GM12878 (cell line): ENCODE measurements around the gene MAPRE2. TPM values are rescaled to one million over a fixed set of nuclear protein-coding genes. Genes with fewer than 3 reads are reported as not detected.

Experiments
- ATAC-seq: fragments of 200-7000 bp; cut with Tn5 transposase; 3 replicates; pipeline ENCODE4 v1.9.1; 2020; ENCODE audit warnings: mild to moderate bottlenecking, moderate library complexity
- BruUV-seq: library from RNA; stranded (reverse); fragments of 400-500 nt; replicated peaks from 2 replicates; lab custom pipeline; 2021; lab: Mats Ljungman, UMichigan
- CTCF ChIA-PET: fragments of 300-600 bp; sonication (Branson Sonifier 250); formaldehyde crosslinking; extraction: SDS; loops from one replicate; lab custom pipeline; 2021; ENCODE audit warnings: inconsistent platforms; lab: Yijun Ruan, JAX
- POLR2A ChIA-PET: fragments of 350-600 bp; formaldehyde crosslinking; extraction: SDS; loops from one replicate; lab custom pipeline; 2021; ENCODE audit warnings: inconsistent platforms; lab: Charles Lee
- RAD21 ChIA-PET: fragments of 300-600 bp; sonication (Branson Sonifier 250); formaldehyde crosslinking; loops from one replicate; lab custom pipeline; 2023; ENCODE audit warnings: antibody characterized with exemption; ENCODE audit not compliant: unreplicated experiment; lab: Charles Lee
- SMC1A ChIA-PET: fragments of 300-600 bp; sonication (Branson Sonifier 250); formaldehyde crosslinking; loops from one replicate; lab custom pipeline; 2023; ENCODE audit not compliant: unreplicated experiment, uncharacterized antibody; lab: Charles Lee
- DNase-seq: peaks from one replicate; pipeline ENCODE4 v3.0.0-alpha.2; 2011; ENCODE audit warnings: low read depth, low spot score
- FAIRE-seq: peaks from 3 replicates; lab custom pipeline; 2011; peaks lifted over from hg19 to GRCh38; lab: Jason Lieb, UNC
- H2AFZ ChIP-seq: 2 replicates; pipeline ENCODE4 v1.6.0; 2011; ENCODE audit warnings: low read depth, low read length, control low read depth; ENCODE audit not compliant: control insufficient read depth
- H3K27ac ChIP-seq: 2 replicates; pipeline ENCODE4 v1.5.1; 2011; ENCODE audit warnings: control low read depth; ENCODE audit not compliant: control insufficient read depth, insufficient read depth
- H3K27me3 ChIP-seq, 2 experiments: replicated peaks in 1 of 2; 2 replicates each; pipeline versions ENCODE4 v1.6.0 to v1.6.1; 2011; ENCODE audit warnings: low read length in 1 of 2; ENCODE audit not compliant: control insufficient read depth in 2 of 2, insufficient read depth in 2 of 2
- H3K36me3 ChIP-seq, 2 experiments: 2 replicates each; pipeline ENCODE4 v1.5.1; 2011; ENCODE audit warnings: low read length in 1 of 2; ENCODE audit not compliant: control insufficient read depth in 2 of 2, insufficient read depth in 2 of 2
- H3K4me1 ChIP-seq: 2 replicates; pipeline ENCODE4 v1.6.1; 2011; ENCODE audit warnings: mild to moderate bottlenecking, low read length, moderate library complexity, mixed read lengths; ENCODE audit not compliant: control insufficient read depth, insufficient read depth
- H3K4me2 ChIP-seq: 2 replicates; pipeline ENCODE4 v1.6.0; 2011; ENCODE audit warnings: control low read depth; ENCODE audit not compliant: control insufficient read depth, insufficient read depth
- H3K4me3 ChIP-seq: fragments of 200-600 bp; sonication (generic); 2 replicates; pipeline ENCODE4 v1.5.1; 2016
- H3K79me2 ChIP-seq: 2 replicates; pipeline ENCODE4 v1.6.0; 2011; ENCODE audit warnings: low read length; ENCODE audit not compliant: control insufficient read depth, insufficient read depth
- H3K9ac ChIP-seq: 2 replicates; pipeline ENCODE4 v1.8.0; 2011; ENCODE audit warnings: low read length, control low read depth, mixed read lengths; ENCODE audit not compliant: control insufficient read depth, insufficient read depth
- H3K9me3 ChIP-seq: replicated peaks from 3 replicates; pipeline ENCODE4 v1.5.1; 2011; ENCODE audit warnings: mild to moderate bottlenecking, low read length; ENCODE audit not compliant: control insufficient read depth, insufficient read depth
- H4K20me1 ChIP-seq: 2 replicates; pipeline ENCODE4 v1.6.0; 2011; ENCODE audit not compliant: control insufficient read depth, insufficient read depth
- ATF7 ChIP-seq: fragments of 450-650 bp; IDR thresholded peaks from 2 replicates; pipeline ENCODE4 v1.6.1; 2016; ENCODE audit warnings: low read depth, mild to moderate bottlenecking
- BHLHE40 ChIP-seq, 2 experiments: fragments of 450-650 bp in 1 of 2; IDR thresholded peaks; 2 replicates each; pipeline ENCODE4 v1.6.1; 2011 to 2017; ENCODE audit warnings: low read depth in 2 of 2, borderline replicate concordance in 1 of 2, improper control_type of control experiment in 1 of 2, low read length in 1 of 2, mild to moderate bottlenecking in 1 of 2
- BMI1 ChIP-seq: fragments of 450-650 bp; IDR thresholded peaks from 2 replicates; pipeline ENCODE4 v1.6.1; 2016; ENCODE audit warnings: mild to moderate bottlenecking, moderate library complexity, borderline replicate concordance
- CREB1 ChIP-seq: IDR thresholded peaks from 2 replicates; pipeline ENCODE4 v1.6.1; 2012; ENCODE audit warnings: low read depth, mild to moderate bottlenecking, inconsistent platforms
- DPF2 ChIP-seq: fragments of 450-650 bp; IDR thresholded peaks from 2 replicates; pipeline ENCODE4 v1.6.1; 2017; ENCODE audit warnings: mild to moderate bottlenecking
- E2F4 ChIP-seq: IDR thresholded peaks from 2 replicates; pipeline ENCODE4 v1.6.1; 2012; ENCODE audit warnings: low read depth, low read length, improper control_type of control experiment
- EED ChIP-seq: sonication (generic); IDR thresholded peaks from 2 replicates; pipeline ENCODE4 v1.6.1; 2016; ENCODE audit warnings: antibody characterized with exemption, low read depth
- HCFC1 ChIP-seq: fragments of 150-350 bp; IDR thresholded peaks from 2 replicates; pipeline ENCODE4 v1.6.1; 2014; ENCODE audit warnings: low read length
- HDAC6 ChIP-seq: fragments of 200-600 bp; sonication (generic); IDR thresholded peaks from one replicate; pipeline ENCODE4 v1.8.0; 2017; ENCODE audit warnings: antibody characterized with exemption; ENCODE audit not compliant: unreplicated experiment
- HDGF ChIP-seq: fragments of 450-650 bp; IDR thresholded peaks from 2 replicates; pipeline ENCODE4 v1.6.1; 2016; ENCODE audit warnings: antibody characterized with exemption
- JUND ChIP-seq: IDR thresholded peaks from 2 replicates; pipeline ENCODE4 v1.6.1; 2012; ENCODE audit warnings: low read depth, mild to moderate bottlenecking, low read length, improper control_type of control experiment, moderate library complexity
- LARP7 ChIP-seq: fragments of 450-650 bp; IDR thresholded peaks from 2 replicates; pipeline ENCODE4 v1.6.1; 2017; ENCODE audit warnings: mild to moderate bottlenecking
- MEF2B ChIP-seq: fragments of 450-650 bp; IDR thresholded peaks from 2 replicates; pipeline ENCODE4 v1.6.1; 2018; ENCODE audit warnings: mild to moderate bottlenecking, moderate library complexity; ENCODE audit not compliant: partially characterized antibody, poor library complexity, severe bottlenecking
- MXI1 ChIP-seq: fragments of 150-350 bp; IDR thresholded peaks from 2 replicates; pipeline ENCODE4 v1.6.1; 2011; ENCODE audit warnings: low read depth, mild to moderate bottlenecking, inconsistent platforms, low read length, improper control_type of control experiment
- MYB ChIP-seq: fragments of 150-350 bp; IDR thresholded peaks from 2 replicates; pipeline ENCODE4 v1.6.1; 2014; ENCODE audit warnings: mild to moderate bottlenecking, low read depth, low read length, borderline replicate concordance
- NFYA ChIP-seq: IDR thresholded peaks from 2 replicates; pipeline ENCODE4 v1.6.1; 2011; ENCODE audit warnings: low read depth, mild to moderate bottlenecking, low read length, improper control_type of control experiment, borderline replicate concordance
- PKNOX1 ChIP-seq: fragments of 450-650 bp; IDR thresholded peaks from 2 replicates; pipeline ENCODE4 v1.6.1; 2016; ENCODE audit warnings: mild to moderate bottlenecking
- RBBP5 ChIP-seq: fragments of 200-600 bp; sonication (generic); conservative IDR thresholded peaks from 2 replicates; pipeline ENCODE4 v1.6.1; 2016
- RUNX3 ChIP-seq: IDR thresholded peaks from 2 replicates; pipeline ENCODE4 v1.6.1; 2012; ENCODE audit warnings: low read length, inconsistent platforms
- SMARCA5 ChIP-seq: fragments of 450-650 bp; IDR thresholded peaks from 2 replicates; pipeline ENCODE4 v1.6.1; 2017; ENCODE audit warnings: mild to moderate bottlenecking
- STAT1 ChIP-seq: fragments of 450-650 bp; conservative IDR thresholded peaks from 2 replicates; pipeline ENCODE4 v1.6.1; 2014; ENCODE audit warnings: antibody characterized with exemption, mild to moderate bottlenecking
- SUPT20H ChIP-seq: IDR thresholded peaks from 2 replicates; pipeline ENCODE4 v1.6.1; 2011; ENCODE audit warnings: low read depth, mild to moderate bottlenecking, low read length, moderate library complexity, borderline replicate concordance; ENCODE audit not compliant: control insufficient read depth
- TCF3 ChIP-seq: IDR thresholded peaks from 2 replicates; pipeline ENCODE4 v1.6.1; 2012; ENCODE audit warnings: low read depth, mild to moderate bottlenecking, low read length, borderline replicate concordance; ENCODE audit not compliant: insufficient read depth
- WRNIP1 ChIP-seq: IDR thresholded peaks from 2 replicates; pipeline ENCODE4 v1.6.1; 2011; ENCODE audit warnings: low read depth, low read length, improper control_type of control experiment, borderline replicate concordance
- WGBS: methylation state at CpG from one replicate; pipeline ENCODE4 v1.1.6; 2016; ENCODE audit warnings: low lambda C conversion rate; ENCODE audit not compliant: insufficient replicate concordance, insufficient coverage; ENCODE audit errors: missing lambda C conversion rate; 5-methylcytosine and 5-hydroxymethylcytosine counted together
- in situ Hi-C: fragments of 300-500 bp; cut with MboI; formaldehyde crosslinking; loops from 9 replicates; pipeline ENCODE4 v1.14.3; 2018; ENCODE audit warnings: mixed read lengths
- intact Hi-C: fragments of 100-400 bp; cut with micrococcal nuclease; formaldehyde crosslinking; loops from one replicate; pipeline ENCODE4 v1.14.2; 2022; ENCODE audit not compliant: unreplicated experiment
- polyA plus RNA-seq, 11 experiments: library from polyadenylated mRNA; depleted of rRNA in 4 of 11; unstranded in 6 of 11; stranded (reverse) in 5 of 11; fragments of >200 nt; fragmentation: Nextera tagmentation in 4 of 11; fragmentation: Illumina TruSeq in 1 of 11; extraction: Ambion mirVana in 4 of 11; extraction: Trizol in 1 of 11; gene quantifications; 1 replicate in 1 of 11; 2 replicates in 10 of 11; pipeline versions ENCODE4 v1.2.1 to v1.2.3, GENCODE V29; 2011 to 2016; ENCODE audit warnings: inconsistent platforms in 2 of 11, missing spikeins in 2 of 11, low read depth in 1 of 11
- total RNA-seq, 4 experiments: library from RNA; depleted of rRNA in 3 of 4; stranded (reverse); fragments of >200 nt in 3 of 4; fragmentation: Illumina TruSeq in 1 of 4; extraction: Trizol in 1 of 4; gene quantifications; 2 replicates each; pipeline versions ENCODE4 v1.2.1 to v1.2.3, GENCODE V29; 2013 to 2021

The MAPRE2 gene
- total and polyA plus RNA-seq, 10 of the 15 experiments (the other 5 are each of a cell fraction or from before 2014, with no cell fraction given), result 11.0 to 50.6 (median 24.0) TPM

- TF ChIP-seq DPF2 (no peak), JUND (no peak)
These were observed 26.2 kb downstream of the MAPRE2 start (continued) for GRCh38 chr18:35067454-35067853.

GRCh38 chr18:35071819-35072247, 30.6 kb downstream of the MAPRE2 start:
- Histone ChIP-seq H3K79me2 (no peaks in the 10 kb centered on the region), H3K9me3 (no peaks in the 10 kb centered on the region), H3K36me3 (peaks cover 0 to 2% of the 10 kb centered on the region in 2 experiments; a peak in 1 of 4 replicates), H3K4me3 (no peak overlapping the region), H3K27ac (peak overlapping the region; percentile 52; the same call in 1 of the 2 replicates), H2AFZ (peak overlapping the region; percentile 7; the same call in 1 of the 2 replicates), H3K4me2 (peak overlapping the region; percentile 66; the same call in 1 of the 2 replicates), H3K27me3 (no peaks in the 10 kb centered on the region), H3K4me1 (peaks cover 15% of the 10 kb centered on the region), H4K20me1 (no peaks in the 10 kb centered on the region), H3K9ac (no peak overlapping the region)
- FAIRE-seq (peak; percentile 81), ATAC-seq (peak; percentile 84), DNase-seq (no peak)
- BruUV-seq, result no TSS peak
- ChIA-PET POLR2A (interaction anchor here (1.0 to 2.5 kb wide), 2 partner anchors 33 to 43 kb away, joined by 3 to 10 read pairs; no protein-coding TSS in a partner anchor), RAD21 (interaction anchor here (0.7 to 4.8 kb wide), 8 partner anchors 22 to 72 kb away, joined by 3 to 48 read pairs (median 5); no protein-coding TSS in a partner anchor), CTCF (interaction anchor here (0.6 to 4.1 kb wide), 8 partner anchors 12 to 205 kb away, joined by 3 to 58 read pairs (median 4); no protein-coding TSS in a partner anchor), SMC1A (interaction anchor here (0.6 to 3.0 kb wide), 10 partner anchors 20 to 160 kb away, joined by 3 to 15 read pairs (median 3); partner anchors contain the start of gene MAPRE2)
- in situ Hi-C loops (no loop called here), intact Hi-C loops (no loop called here)
- 57% methylated on average over 3 of the region's 3 CpGs for WGBS
- TF ChIP-seq RUNX3 (peak; percentile 32; the same call in 1 of the 2 replicates), NFYA (no peak), MEF2B (no peak), SUPT20H (no peak), BMI1 (no peak), SMARCA5 (no peak), RBBP5 (no peak), ATF7 (peak; percentile 31; the same call in 1 of the 2 replicates), STAT1 (no peak), CREB1 (no peak), MXI1 (no peak), LARP7 (no peak), E2F4 (no peak), TCF3 (no peak), MYB (no peak), HDAC6 (no peak), BHLHE40 (IDR thresholded peaks at IDR 0.05; ENCODE audit: borderline replicate concordance in 1 of 2, low read depth in 2 of 2, low read length in 1 of 2) (no peak), PKNOX1 (peak; percentile 37; the same call in 1 of the 2 replicates), HCFC1 (no peak), WRNIP1 (no peak), EED (no peak), HDGF (no peak)
